K562 treated with DMSO at 1 percent for 24 hours (cell line): Measurements from ENCODE around the gene RBM10. TPM values are rescaled to one million over a fixed set of nuclear protein-coding genes. Genes with fewer than 3 reads are reported as not detected.

Experiments
- total RNA-seq: library from RNA; unstranded; fragments of 300-600 nt; gene quantifications from 2 replicates; pipeline ENCODE4 v1.2.3, GENCODE V29; 2022; ENCODE audit warnings: low read depth; ENCODE audit not compliant: insufficient read depth

RBM10 gene, protein sequence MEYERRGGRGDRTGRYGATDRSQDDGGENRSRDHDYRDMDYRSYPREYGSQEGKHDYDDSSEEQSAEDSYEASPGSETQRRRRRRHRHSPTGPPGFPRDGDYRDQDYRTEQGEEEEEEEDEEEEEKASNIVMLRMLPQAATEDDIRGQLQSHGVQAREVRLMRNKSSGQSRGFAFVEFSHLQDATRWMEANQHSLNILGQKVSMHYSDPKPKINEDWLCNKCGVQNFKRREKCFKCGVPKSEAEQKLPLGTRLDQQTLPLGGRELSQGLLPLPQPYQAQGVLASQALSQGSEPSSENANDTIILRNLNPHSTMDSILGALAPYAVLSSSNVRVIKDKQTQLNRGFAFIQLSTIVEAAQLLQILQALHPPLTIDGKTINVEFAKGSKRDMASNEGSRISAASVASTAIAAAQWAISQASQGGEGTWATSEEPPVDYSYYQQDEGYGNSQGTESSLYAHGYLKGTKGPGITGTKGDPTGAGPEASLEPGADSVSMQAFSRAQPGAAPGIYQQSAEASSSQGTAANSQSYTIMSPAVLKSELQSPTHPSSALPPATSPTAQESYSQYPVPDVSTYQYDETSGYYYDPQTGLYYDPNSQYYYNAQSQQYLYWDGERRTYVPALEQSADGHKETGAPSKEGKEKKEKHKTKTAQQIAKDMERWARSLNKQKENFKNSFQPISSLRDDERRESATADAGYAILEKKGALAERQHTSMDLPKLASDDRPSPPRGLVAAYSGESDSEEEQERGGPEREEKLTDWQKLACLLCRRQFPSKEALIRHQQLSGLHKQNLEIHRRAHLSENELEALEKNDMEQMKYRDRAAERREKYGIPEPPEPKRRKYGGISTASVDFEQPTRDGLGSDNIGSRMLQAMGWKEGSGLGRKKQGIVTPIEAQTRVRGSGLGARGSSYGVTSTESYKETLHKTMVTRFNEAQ
- total RNA-seq, result 69.2 and 75.5 TPM in 2 replicates

GRCh38 chrX:47144626-47145394 is at the start of gene RBM10, which contains the start of gene NDUFB11:
RBM10 (plus strand) TSS chrX:47145221; CDS start chrX:47147482, 2,261 bp downstream.
NDUFB11 (minus strand) TSS chrX:47144702; CDS start chrX:47144679, 23 bp downstream.

GRCh38 chrX:47193475-47194193 is 48.6 kb downstream of the RBM10 start, which contains the start of gene UBA1:
UBA1 (plus strand) TSS chrX:47193829; CDS start chrX:47198803, 4,974 bp downstream.

GRCh38 chrX:47218280-47218919 is 73.4 kb downstream of the RBM10 start, which contains the start of gene CDK16:
CDK16 (plus strand) TSS chrX:47218681; CDS start chrX:47223558, 4,877 bp downstream.

GRCh38 chrX:47232803-47233332 is 87.8 kb downstream of the RBM10 start, which contains the start of gene USP11:
USP11 (plus strand) TSS chrX:47233009; CDS start chrX:47233044, 35 bp downstream.

Other genes with a start within 250 kb of the RBM10 start
- 4.1 and 4.2 TPM in 2 replicates for gene JADE3, start 232.8 kb upstream of the RBM10 start, total RNA-seq
- gene RGN, start 66.8 kb upstream of the RBM10 start, total RNA-seq, result not detected in 2 replicates
- gene NDUFB11, start 519 bp upstream of the RBM10 start, total RNA-seq, result 202 and 211 TPM in 2 replicates
- gene UBA1, start 48.6 kb downstream of the RBM10 start, total RNA-seq, result 270 and 283 TPM in 2 replicates
- 89.8 and 92.4 TPM in 2 replicates for gene CDK16, start 73.5 kb downstream of the RBM10 start, total RNA-seq
- 46.2 and 47.7 TPM in 2 replicates for gene USP11, start 87.8 kb downstream of the RBM10 start, total RNA-seq
- gene ZNF157, start 225.4 kb downstream of the RBM10 start, total RNA-seq, result not detected in 2 replicates